Astrocyte (in vitro differentiated cells and primary cell): ENCODE data around the gene ARHGAP9. TPM values are rescaled to one million over a fixed set of nuclear protein-coding genes. Genes with fewer than 3 reads are reported as not detected.
"Not testable (repeated sequence)": the region's sequence is repeated elsewhere in the genome, so short reads cannot be mapped to it uniquely, and the experiment has no call there.

Source experiments
- DNase-seq: peaks from one replicate; pipeline ENCODE4 v3.0.0-alpha.2; 2010; ENCODE audit warnings: low read depth
- FAIRE-seq: peaks from 2 replicates; lab custom pipeline; 2011; peaks lifted over from hg19 to GRCh38; lab: Jason Lieb, UNC
- H2AFZ ChIP-seq: 2 replicates; pipeline ENCODE4 v1.6.0; 2012; ENCODE audit warnings: low read depth, low read length, inconsistent platforms
- H3K27ac ChIP-seq: 2 replicates; pipeline ENCODE4 v1.5.1; 2011; ENCODE audit warnings: low read depth, low read length, inconsistent platforms
- H3K27me3 ChIP-seq: 2 replicates; pipeline ENCODE4 v1.6.0; 2011; ENCODE audit warnings: low read length, inconsistent platforms; ENCODE audit not compliant: insufficient read depth
- H3K36me3 ChIP-seq: 2 replicates; pipeline ENCODE4 v1.5.1; 2011; ENCODE audit warnings: low read length, inconsistent platforms; ENCODE audit not compliant: insufficient read depth
- H3K4me1 ChIP-seq: 2 replicates; pipeline ENCODE4 v1.5.1; 2011; ENCODE audit warnings: low read length, inconsistent platforms; ENCODE audit not compliant: insufficient read depth
- H3K4me2 ChIP-seq: 2 replicates; pipeline ENCODE4 v1.6.0; 2012; ENCODE audit warnings: low read length, inconsistent platforms
- H3K4me3 ChIP-seq: 2 replicates; pipeline ENCODE4 v1.5.1; 2011; ENCODE audit warnings: low read depth, mild to moderate bottlenecking, low read length, inconsistent platforms; ENCODE audit not compliant: insufficient read depth
- H3K79me2 ChIP-seq: 2 replicates; pipeline ENCODE4 v1.6.0; 2012; ENCODE audit warnings: mild to moderate bottlenecking, low read length, inconsistent platforms; ENCODE audit not compliant: insufficient read depth
- H3K9ac ChIP-seq: 2 replicates; pipeline ENCODE4 v1.6.0; 2012; ENCODE audit warnings: mild to moderate bottlenecking, low read length, inconsistent platforms
- H3K9me3 ChIP-seq: 2 replicates; pipeline ENCODE4 v1.5.1; 2012; ENCODE audit warnings: low read depth, mild to moderate bottlenecking, low read length, inconsistent platforms; ENCODE audit not compliant: insufficient read depth
- H4K20me1 ChIP-seq: 2 replicates; pipeline ENCODE4 v1.6.0; 2012; ENCODE audit warnings: low read length, inconsistent platforms; ENCODE audit not compliant: insufficient read depth
- H3K27ac Mint-ChIP-seq: one replicate; pipeline ENCODE4 v1.8.0; 2021; ENCODE audit warnings: mild to moderate bottlenecking, mixed read lengths; ENCODE audit not compliant: unreplicated experiment
- H3K27me3 Mint-ChIP-seq: one replicate; pipeline ENCODE4 v1.8.0; 2021; ENCODE audit warnings: low read depth, mixed read lengths; ENCODE audit not compliant: unreplicated experiment
- H3K36me3 Mint-ChIP-seq: one replicate; pipeline ENCODE4 v1.8.0; 2021; ENCODE audit warnings: low read depth, mixed read lengths; ENCODE audit not compliant: unreplicated experiment
- H3K4me1 Mint-ChIP-seq: one replicate; pipeline ENCODE4 v1.8.0; 2021; ENCODE audit warnings: low read depth, mixed read lengths; ENCODE audit not compliant: unreplicated experiment
- H3K4me3 Mint-ChIP-seq: one replicate; pipeline ENCODE4 v1.8.0; 2021; ENCODE audit warnings: mild to moderate bottlenecking, moderate library complexity, mixed read lengths; ENCODE audit not compliant: unreplicated experiment
- H3K9me3 Mint-ChIP-seq: one replicate; pipeline ENCODE4 v1.8.0; 2021; ENCODE audit warnings: mild to moderate bottlenecking, mixed read lengths; ENCODE audit not compliant: unreplicated experiment
- CTCF ChIP-seq: IDR thresholded peaks from 2 replicates; pipeline ENCODE4 v1.5.1; 2011; ENCODE audit warnings: low read depth, mild to moderate bottlenecking, inconsistent platforms, low read length, moderate library complexity; ENCODE audit not compliant: insufficient read depth
- EZH2 ChIP-seq: IDR thresholded peaks from 2 replicates; pipeline ENCODE4 v1.6.1; 2012; ENCODE audit warnings: mild to moderate bottlenecking, low read length, inconsistent platforms; ENCODE audit not compliant: insufficient read depth
- microRNA-seq: library from miRNA; unstranded; fragments of <30 nt; microRNA quantifications from one replicate; pipeline ENCODE4 v1.2.0, GENCODE V29; 2020
- total RNA-seq: library from RNA; stranded (reverse); gene quantifications from 2 replicates; pipeline ENCODE4 v1.2.1, GENCODE V29; 2021

The ARHGAP9 gene
- total RNA-seq, 1 donor from 2014 or later: 3.1 TPM

DNA sequence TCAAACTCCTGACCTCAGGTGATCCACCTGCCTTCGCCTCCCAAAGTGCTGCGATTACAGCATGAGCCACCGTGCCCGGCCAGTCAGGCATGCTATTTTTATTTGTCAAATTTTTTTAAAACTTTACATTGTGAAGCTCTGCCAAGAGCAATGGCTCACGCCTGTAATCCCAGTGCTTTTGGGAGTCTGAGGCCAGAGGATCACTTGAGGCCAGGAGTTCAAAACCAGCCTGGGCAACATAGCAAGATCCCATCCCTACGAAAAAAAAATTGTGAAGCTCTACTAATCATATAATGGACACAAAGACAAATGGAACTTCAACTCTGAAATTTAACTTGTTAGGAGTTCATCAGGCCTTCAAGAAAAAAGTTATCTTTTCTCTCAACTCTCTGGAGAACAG, 50.7 kb downstream of the ARHGAP9 start:
- Histone ChIP-seq H3K4me3 (peak overlapping the region; percentile 76), H3K79me2 (peaks cover 51% of the 10 kb centered on the region), H4K20me1 (peaks cover 5% of the 10 kb centered on the region), H3K27ac (no peak overlapping the region), H3K9ac (peak overlapping the region; percentile 86), H3K9me3 (no peaks in the 10 kb centered on the region), H2AFZ (no peak overlapping the region), H3K4me1 (peaks cover 4% of the 10 kb centered on the region), H3K36me3 (peaks cover 3% of the 10 kb centered on the region), H3K27me3 (no peaks in the 10 kb centered on the region), H3K4me2 (peak overlapping the region; percentile 92)
- TF ChIP-seq EZH2 (no peak), CTCF (no peak)
- Mint-ChIP-seq H3K9me3 (no peaks in the 10 kb centered on the region), H3K27ac (no peak overlapping the region), H3K4me1 (peaks cover 11% of the 10 kb centered on the region), H3K4me3 (peak overlapping the region; percentile 92), H3K36me3 (peaks cover 4% of the 10 kb centered on the region), H3K27me3 (no peaks in the 10 kb centered on the region)
- DNase-seq (no peak), FAIRE-seq (no peak)

DNA sequence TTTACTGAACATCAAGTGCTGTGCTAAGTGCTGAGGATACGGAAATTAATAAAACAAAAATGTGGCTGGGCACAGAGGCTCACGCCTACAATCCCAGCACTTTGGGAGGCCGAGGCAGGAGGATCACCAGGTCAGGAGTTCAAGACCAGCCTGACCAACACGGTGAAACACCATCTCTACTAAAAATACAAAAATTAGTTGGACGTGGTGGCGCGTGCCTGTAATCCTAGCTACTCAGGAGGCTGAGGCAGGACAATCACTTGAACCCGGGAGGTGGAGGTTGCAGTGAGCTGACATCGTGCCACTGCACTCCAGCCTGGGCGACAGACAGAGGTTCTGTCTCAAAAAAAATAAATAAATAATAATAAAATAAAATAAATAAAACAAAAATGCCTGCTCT, 52.7 kb downstream of the ARHGAP9 start:
- peaks cover 51% of the 10 kb centered on the region for H3K79me2 ChIP-seq
- H3K4me3 Mint-ChIP-seq: not testable (repeated sequence)

More for the DNA sequence above, 52.7 kb downstream of the ARHGAP9 start:
- not testable (repeated sequence) for H3K4me3 ChIP-seq, H3K9me3 ChIP-seq, H3K9ac ChIP-seq, H3K4me1 Mint-ChIP-seq, H3K4me1 ChIP-seq, H3K27ac Mint-ChIP-seq, H3K27ac ChIP-seq, H3K27me3 Mint-ChIP-seq, FAIRE-seq, H3K27me3 ChIP-seq, H3K4me2 ChIP-seq, H3K36me3 ChIP-seq, H2AFZ ChIP-seq, DNase-seq, H3K9me3 Mint-ChIP-seq
- peaks cover 11% of the 10 kb centered on the region for H4K20me1 ChIP-seq
- peaks cover 11% of the 10 kb centered on the region for H3K36me3 Mint-ChIP-seq

Small RNAs within 50 kb of the gene (microRNA-seq; reads per million reads assigned to microRNA genes)
- 1.4 reads per million for gene MIR616
- gene MIR6758: not detected

Other genes starting within 250 kb of the ARHGAP9 start
- gene STAC3, start 228.7 kb downstream of the ARHGAP9 start, total RNA-seq: 0.75 and 0.82 TPM in 2 replicates
- gene R3HDM2, start 48.8 kb downstream of the ARHGAP9 start, total RNA-seq: 18.8 and 19.2 TPM in 2 replicates
- gene INHBC, start 45.1 kb downstream of the ARHGAP9 start, total RNA-seq: not detected in 2 replicates
- 24.6 and 37.5 TPM in 2 replicates for gene INHBE, start 24.6 kb downstream of the ARHGAP9 start, total RNA-seq
- gene GLI1, start 20.1 kb downstream of the ARHGAP9 start, total RNA-seq: 5.8 and 6.8 TPM in 2 replicates
- 351 and 384 TPM in 2 replicates for gene MARS1, start 8.2 kb upstream of the ARHGAP9 start, total RNA-seq
- 42.6 and 45.1 TPM in 2 replicates for gene DDIT3, start 40.6 kb upstream of the ARHGAP9 start, total RNA-seq
- gene MBD6, start 43.0 kb upstream of the ARHGAP9 start, total RNA-seq: 55.3 and 58.5 TPM in 2 replicates
- 94.5 and 107 TPM in 2 replicates for gene DCTN2, start 67.3 kb upstream of the ARHGAP9 start, total RNA-seq
- 7.2 and 8.6 TPM in 2 replicates for gene KIF5A, start 70.2 kb upstream of the ARHGAP9 start, total RNA-seq
- gene PIP4K2C, start 111.3 kb upstream of the ARHGAP9 start, total RNA-seq: 43.3 and 43.6 TPM in 2 replicates
- gene DTX3, start 125.0 kb upstream of the ARHGAP9 start, total RNA-seq: 18.3 and 20.8 TPM in 2 replicates
- 16.8 and 24.5 TPM in 2 replicates for gene ARHGEF25, start 131.6 kb upstream of the ARHGAP9 start, total RNA-seq
- gene B4GALNT1, start 153.3 kb upstream of the ARHGAP9 start, total RNA-seq: 2.5 and 2.6 TPM in 2 replicates
- 194 and 215 TPM in 2 replicates for gene OS9, start 214.3 kb upstream of the ARHGAP9 start, total RNA-seq